OCI-LY1 (cell line): Measurements from ENCODE around the gene C1QTNF6.
A peak's percentile ranks its signal among the peaks of the same experiment; 100 is the strongest.

Experiments used
- H2AFZ ChIP-seq: fragments of 200-600 bp; sonication (generic), shearing (Covaris generic); 2 replicates; pipeline ENCODE4 v1.6.0; 2014; ENCODE audit warnings: antibody characterized with exemption, mild to moderate bottlenecking, low read length
- H3F3A ChIP-seq: fragments of 200-600 bp; sonication (generic), shearing (Covaris generic); 2 replicates; pipeline ENCODE4 v1.6.0; 2014; ENCODE audit warnings: mild to moderate bottlenecking, antibody characterized with exemption, low read length, moderate library complexity; ENCODE audit not compliant: insufficient read depth
- H3K27ac ChIP-seq: fragments of 200-600 bp; sonication (generic); 2 replicates; pipeline ENCODE4 v1.5.1; 2014; ENCODE audit warnings: low read length, mixed run types, mild to moderate bottlenecking, low read depth; ENCODE audit not compliant: poor library complexity, severe bottlenecking
- H3K27me3 ChIP-seq: fragments of 200-600 bp; sonication (generic); 2 replicates; pipeline ENCODE4 v1.6.0; 2014; ENCODE audit warnings: antibody characterized with exemption, mild to moderate bottlenecking, low read length, moderate library complexity; ENCODE audit not compliant: insufficient read depth
- H3K36me3 ChIP-seq: fragments of 200-600 bp; sonication (generic); 2 replicates; pipeline ENCODE4 v1.6.1; 2014; ENCODE audit warnings: mild to moderate bottlenecking, antibody characterized with exemption, low read length, moderate library complexity, mixed read lengths; ENCODE audit not compliant: insufficient read depth
- H3K4me1 ChIP-seq: fragments of 200-600 bp; sonication (generic); 2 replicates; pipeline ENCODE4 v1.5.1; 2014; ENCODE audit warnings: mild to moderate bottlenecking, low read length, moderate library complexity; ENCODE audit not compliant: insufficient read depth, severe bottlenecking
- H3K4me2 ChIP-seq: fragments of 200-600 bp; sonication (generic), shearing (Covaris generic); 2 replicates; pipeline ENCODE4 v1.6.1; 2014; ENCODE audit warnings: low read length
- H3K4me3 ChIP-seq: fragments of 200-600 bp; sonication (generic); 2 replicates; pipeline ENCODE4 v1.5.1; 2014; ENCODE audit warnings: low read length, low read depth, mild to moderate bottlenecking, mixed read lengths; ENCODE audit not compliant: poor library complexity, severe bottlenecking
- H3K79me2 ChIP-seq: fragments of 200-600 bp; shearing (Covaris generic); 2 replicates; pipeline ENCODE4 v1.6.1; 2016; ENCODE audit warnings: mixed run types, low read length, mixed read lengths; ENCODE audit not compliant: insufficient read depth
- H3K9ac ChIP-seq: fragments of 200-600 bp; sonication (generic), shearing (Covaris generic); 2 replicates; pipeline ENCODE4 v1.6.1; 2014; ENCODE audit warnings: mild to moderate bottlenecking, low read length, mixed read lengths
- H3K9me2 ChIP-seq: fragments of 200-600 bp; sonication (generic), shearing (Covaris generic); 2 replicates; pipeline ENCODE4 v1.6.1; 2014; ENCODE audit warnings: low read depth, mild to moderate bottlenecking, low read length, mixed read lengths
- H3K9me3 ChIP-seq: fragments of 200-600 bp; shearing (Covaris generic); 2 replicates; pipeline ENCODE4 v1.6.1; 2014; ENCODE audit warnings: low read length, mixed read lengths
- H4K20me1 ChIP-seq: fragments of 200-600 bp; sonication (generic), shearing (Covaris generic); 2 replicates; pipeline ENCODE4 v1.6.0; 2016; ENCODE audit warnings: mild to moderate bottlenecking, low read length; ENCODE audit not compliant: insufficient read depth
- CTCF ChIP-seq: fragments of 200-600 bp; sonication (generic), shearing (Covaris generic); IDR thresholded peaks from 2 replicates; pipeline ENCODE4 v1.5.1; 2017; ENCODE audit warnings: mild to moderate bottlenecking, antibody characterized with exemption, low read length, moderate library complexity, mixed read lengths
- EZH2 ChIP-seq: fragments of 200-600 bp; sonication (generic), shearing (Covaris generic); IDR thresholded peaks from 2 replicates; pipeline ENCODE4 v1.8.0; 2017; ENCODE audit warnings: borderline replicate concordance, mixed run types, mild to moderate bottlenecking, antibody characterized with exemption, low read length, moderate library complexity, mixed read lengths

C1QTNF6 gene

DNA sequence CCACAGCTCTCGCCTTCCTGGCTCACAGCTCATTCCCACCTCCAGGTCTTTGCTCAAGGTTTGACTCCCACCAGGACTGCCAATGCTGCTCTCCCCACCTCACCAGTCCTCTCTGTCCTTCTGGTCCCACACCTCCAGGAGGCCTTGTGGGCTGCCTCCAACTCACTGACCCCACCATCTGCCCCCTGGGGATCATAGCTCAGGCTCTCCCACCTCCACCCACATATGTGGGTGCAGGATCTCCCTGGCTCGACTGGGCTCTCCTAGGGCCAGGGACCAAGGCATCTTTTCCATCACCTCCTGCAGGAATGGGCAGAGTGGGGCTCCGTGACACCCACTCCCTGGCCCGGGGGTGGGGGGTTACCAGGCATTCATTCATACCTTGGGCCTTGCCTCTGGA is 38.0 kb upstream of the C1QTNF6 start:
- H3K4me2 ChIP-seq = no peak overlapping the region
- TF ChIP-seq CTCF = no peak
- no peak for TF ChIP-seq EZH2

GRCh38 chr22:37225481-37225880 is 37.4 kb upstream of the C1QTNF6 start:
- Histone ChIP-seq H2AFZ (no peak overlapping the region), H3K9ac (no peak overlapping the region), H3K9me3 (peaks cover 4% of the 10 kb centered on the region; the same call in 1 of the 2 replicates), H3K27ac (no peak overlapping the region), H4K20me1 (no peaks in the 10 kb centered on the region), H3K4me2 (no peak overlapping the region), H3K36me3 (peaks cover 66% of the 10 kb centered on the region), H3K4me1 (peaks cover 25% of the 10 kb centered on the region), H3K79me2 (no peaks in the 10 kb centered on the region), H3F3A (0 out of 2 replicates have a peak, but pooled peaks cover 4% of the 10 kb centered on the region), H3K27me3 (no peaks in the 10 kb centered on the region), H3K4me3 (no peak overlapping the region), H3K9me2 (no peaks in the 10 kb centered on the region)
- peak; percentile 32; the same call in 1 of the 2 replicates for TF ChIP-seq CTCF
- no peak for TF ChIP-seq EZH2

More for the DNA sequence above, 38.0 kb upstream of the C1QTNF6 start:
- H4K20me1 ChIP-seq = no peaks in the 10 kb centered on the region
- no peaks in the 10 kb centered on the region for H3K27me3 ChIP-seq
- no peaks in the 10 kb centered on the region for H3K9me2 ChIP-seq
- H3K9me3 ChIP-seq = peaks cover 4% of the 10 kb centered on the region; the same call in 1 of the 2 replicates
- H3K4me1 ChIP-seq = peaks cover 31% of the 10 kb centered on the region
- no peak overlapping the region for H3K27ac ChIP-seq
- H3K79me2 ChIP-seq = no peaks in the 10 kb centered on the region
- no peak overlapping the region for H3K4me3 ChIP-seq
- H3F3A ChIP-seq = 0 out of 2 replicates have a peak, but pooled peaks cover 4% of the 10 kb centered on the region
- H3K9ac ChIP-seq = no peak overlapping the region
- peaks cover 72% of the 10 kb centered on the region for H3K36me3 ChIP-seq
- H2AFZ ChIP-seq = no peak overlapping the region

DNA sequence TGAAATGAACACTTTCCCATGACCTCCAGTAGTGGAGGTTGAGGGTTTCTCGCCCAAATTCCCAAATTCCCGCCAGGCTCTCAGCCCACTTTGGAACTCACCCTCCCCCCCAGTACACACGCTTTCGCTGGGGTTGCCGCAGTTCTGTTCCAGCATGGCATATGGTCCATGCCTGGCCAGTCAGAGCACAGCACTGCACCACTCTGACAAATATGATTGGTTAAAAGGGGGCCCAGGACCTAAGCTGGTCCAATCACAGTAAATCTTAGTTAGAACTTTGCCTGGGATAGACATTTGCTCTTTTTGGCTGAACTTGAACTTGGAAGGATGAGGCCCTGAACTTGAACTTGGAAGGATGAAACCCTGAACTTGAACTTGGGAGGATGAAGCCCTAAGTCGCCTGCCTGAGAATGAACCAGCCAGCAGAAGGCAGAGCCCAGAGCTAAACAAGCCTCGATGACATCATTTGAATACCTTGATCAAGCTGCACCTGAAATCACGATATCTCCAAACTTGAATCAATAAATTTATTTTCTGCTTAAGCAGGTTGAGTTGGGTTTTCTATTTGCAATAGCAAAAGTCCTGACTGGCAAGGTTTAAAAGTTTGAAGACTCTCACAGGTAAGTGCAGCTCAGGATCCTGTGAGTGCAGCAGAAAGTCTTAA is 36.8 kb upstream of the C1QTNF6 start:
- no peaks in the 10 kb centered on the region for H3K27me3 ChIP-seq
- no peaks in the 10 kb centered on the region for H3K9me2 ChIP-seq
- H3K27ac ChIP-seq = peak overlapping the region; percentile 60
- H3K9ac ChIP-seq = no peak overlapping the region
- H3K9me3 ChIP-seq = peaks cover 4% of the 10 kb centered on the region; the same call in 1 of the 2 replicates
- no peaks in the 10 kb centered on the region for H4K20me1 ChIP-seq
- peaks cover 23% of the 10 kb centered on the region for H3K4me1 ChIP-seq
- 0 out of 2 replicates have a peak, but pooled peaks cover 4% of the 10 kb centered on the region for H3F3A ChIP-seq
- peaks cover 65% of the 10 kb centered on the region for H3K36me3 ChIP-seq
- no peak overlapping the region for H2AFZ ChIP-seq
- TF ChIP-seq EZH2 (no peak), CTCF (no peak)
- no peak overlapping the region for H3K4me2 ChIP-seq
- H3K79me2 ChIP-seq = no peaks in the 10 kb centered on the region
- no peak overlapping the region for H3K4me3 ChIP-seq
